Activated T-cell treated with anti-CD3 and anti-CD28 coated beads for 4 hours (primary cell): ENCODE measurements around the gene ZNF320.
"Not testable (repeated sequence)": the region's sequence is repeated elsewhere in the genome, so short reads cannot be mapped to it uniquely, and the experiment has no call there.

Experiments
- DNase-seq: peaks from one replicate; pipeline ENCODE4 v3.0.0-alpha.2; 2020

ZNF320 gene

DNA sequence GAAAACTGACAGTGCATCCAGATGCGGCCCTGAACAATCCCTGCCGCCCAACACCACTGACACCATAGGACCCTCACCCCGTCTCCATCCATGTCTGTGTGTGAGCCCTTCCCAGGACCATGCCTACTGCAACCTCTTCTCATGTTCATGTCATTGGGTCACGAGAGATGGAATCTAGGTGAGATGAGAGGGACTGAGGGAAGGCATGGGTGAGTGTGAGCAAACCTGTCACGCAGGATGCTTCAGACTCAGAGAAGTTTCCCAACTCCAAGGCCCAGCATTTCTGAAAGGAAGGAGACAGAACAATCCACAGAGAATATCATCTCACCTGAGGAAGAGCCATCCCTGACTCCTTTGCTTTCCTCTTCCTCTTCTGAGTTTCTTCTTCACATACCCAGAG is 20.1 kb upstream of the ZNF320 start:
- no peak for DNase-seq

DNA sequence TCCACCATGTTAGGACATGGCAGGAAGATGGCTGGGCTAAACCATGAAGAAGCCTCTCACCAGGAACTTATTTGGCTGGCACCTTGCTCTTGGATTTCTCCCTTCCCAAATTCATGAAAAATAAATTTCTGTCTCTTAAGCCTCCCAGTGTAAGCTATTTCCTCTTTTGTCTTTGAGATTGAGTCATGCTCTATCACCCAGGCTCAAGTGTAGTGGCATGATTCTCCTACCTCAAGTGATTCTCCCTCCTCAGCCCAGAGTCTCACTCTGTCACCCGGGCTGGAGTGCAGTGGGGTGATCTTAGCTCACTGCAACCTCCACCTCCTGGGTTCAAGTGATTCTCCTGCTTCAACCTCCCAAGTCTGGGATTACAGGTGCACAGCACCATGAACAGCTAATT is 13.2 kb upstream of the ZNF320 start:
- no peak for DNase-seq

DNA sequence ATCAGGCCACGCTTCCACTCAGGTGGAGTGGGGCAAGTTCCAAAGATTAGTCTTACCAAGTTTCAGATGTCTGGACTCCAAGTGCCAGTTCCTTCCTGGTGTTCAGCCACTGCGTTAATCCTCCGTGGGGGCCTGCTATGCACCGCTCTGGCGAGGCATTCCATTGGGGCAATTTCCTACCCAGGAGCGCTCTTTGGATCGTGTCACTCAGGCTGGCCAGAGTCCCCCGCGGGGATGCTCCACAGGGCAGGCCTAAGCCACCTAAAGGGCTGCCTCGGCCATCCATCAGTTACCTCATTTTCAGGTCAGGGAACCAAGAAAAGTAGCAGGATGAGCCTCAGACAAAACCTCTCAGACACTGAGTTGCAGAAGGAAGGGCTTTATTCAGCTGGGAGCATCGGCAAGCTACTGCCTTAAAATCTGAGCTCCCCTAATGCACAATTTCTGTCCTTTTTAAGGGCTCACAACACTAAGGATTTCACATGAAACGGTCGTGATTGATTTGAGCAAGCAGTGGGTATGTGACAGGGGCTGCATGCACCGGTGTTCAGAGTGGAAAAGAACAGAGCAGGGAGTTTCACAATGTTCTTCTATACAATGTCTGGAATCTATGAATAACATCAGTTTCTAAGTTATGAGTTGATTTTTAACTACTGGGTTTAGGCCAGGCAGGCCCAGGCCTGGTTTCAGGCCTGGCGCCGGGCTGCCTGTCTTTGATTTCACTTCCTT is 6.8 kb upstream of the ZNF320 start:
- not testable (repeated sequence) for DNase-seq

DNA sequence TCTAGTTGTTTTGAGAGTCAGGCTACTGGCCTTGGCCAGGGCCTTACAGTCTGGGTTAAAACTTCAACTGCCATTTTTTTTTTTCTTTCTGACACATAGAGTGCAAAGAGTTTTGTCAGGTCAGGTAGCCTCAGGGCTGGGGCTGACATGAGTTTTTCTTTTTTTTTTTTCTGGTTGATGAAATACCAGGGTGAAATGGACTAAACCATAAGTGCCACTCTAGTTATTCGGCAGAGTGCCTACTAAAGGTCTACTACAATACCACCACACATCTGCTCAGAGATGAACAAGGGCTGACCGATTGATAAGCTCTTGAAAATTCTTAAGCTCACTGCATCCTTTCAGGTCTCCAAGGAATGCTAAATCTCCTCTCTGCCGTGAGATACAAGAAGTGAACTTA is 4.4 kb upstream of the ZNF320 start:
- no peak for DNase-seq

DNA sequence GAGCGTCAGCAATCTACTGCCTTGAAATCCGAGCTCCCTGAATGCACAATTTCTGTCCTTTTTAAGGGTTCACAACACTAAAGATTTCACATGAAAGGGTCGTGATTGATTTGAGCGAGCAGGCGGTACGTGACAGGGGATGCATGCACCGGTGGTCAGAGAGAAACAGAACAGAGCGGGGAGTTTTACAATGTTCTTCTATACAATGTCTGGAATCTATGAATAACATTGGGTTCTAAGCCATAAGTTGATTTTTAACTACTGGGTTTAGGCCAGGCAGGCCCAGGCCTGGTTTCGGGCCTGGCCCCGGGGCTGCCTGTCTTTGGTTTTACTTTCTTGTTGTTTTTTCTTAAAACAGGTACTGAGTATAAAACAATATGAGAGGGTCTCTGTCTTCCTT is 1.2 kb upstream of the ZNF320 start:
- DNase-seq, result not testable (repeated sequence)

DNA sequence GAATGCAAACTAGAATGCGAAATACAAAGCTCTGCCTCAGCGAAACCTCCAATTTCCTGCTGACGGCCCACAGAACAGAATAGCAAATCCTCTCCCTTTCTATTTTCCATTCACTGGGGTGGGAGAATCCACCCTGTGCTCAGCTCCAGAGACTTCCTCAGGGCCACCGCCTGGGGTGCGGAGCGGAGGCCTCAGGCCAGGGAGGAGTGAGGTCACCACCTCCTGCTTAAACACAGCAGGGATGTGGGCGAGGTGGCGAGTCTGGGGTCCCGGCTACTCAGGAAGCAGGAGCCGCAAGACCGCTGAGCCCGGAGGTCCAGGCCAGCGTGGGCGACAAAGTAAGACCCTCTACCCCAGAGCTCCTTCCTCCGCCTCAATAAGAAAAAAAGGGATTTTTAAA is 666 bp upstream of the ZNF320 start:
- no peak for DNase-seq

DNA sequence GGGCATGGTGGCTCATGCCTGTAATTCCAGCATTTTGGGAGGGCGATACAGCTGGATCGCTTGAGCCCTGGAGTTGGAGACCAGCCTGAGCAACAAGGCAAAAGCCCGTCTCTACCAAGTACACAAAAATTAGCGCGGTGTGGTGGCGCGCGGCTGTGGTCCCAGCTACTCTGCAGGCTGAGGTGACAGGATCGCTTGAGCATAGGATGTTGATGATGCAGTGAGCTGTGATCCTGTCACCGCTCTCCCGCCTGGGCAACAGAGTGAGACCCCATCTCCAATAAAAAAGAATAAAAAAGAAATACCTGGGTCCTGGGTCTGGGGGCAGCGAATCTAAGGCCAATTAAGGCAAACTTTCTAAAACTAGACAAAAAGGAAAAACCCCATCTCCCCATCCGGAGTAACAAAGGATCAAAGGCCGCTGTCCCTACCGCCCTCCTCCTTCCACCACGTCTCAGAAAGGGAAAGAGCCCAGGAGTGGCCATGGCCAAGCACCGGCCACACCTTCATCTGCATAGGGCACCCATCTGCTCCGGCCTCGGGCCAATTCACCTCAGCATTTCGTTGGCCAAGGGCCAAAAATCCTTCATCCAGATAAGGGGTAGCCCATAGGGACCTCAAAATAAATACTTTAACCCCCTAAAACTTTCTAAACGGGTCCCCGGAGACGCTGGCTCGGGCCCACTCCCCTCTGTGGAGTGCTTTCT is 851 bp downstream of the ZNF320 start:
- DNase-seq, result no peak

DNA sequence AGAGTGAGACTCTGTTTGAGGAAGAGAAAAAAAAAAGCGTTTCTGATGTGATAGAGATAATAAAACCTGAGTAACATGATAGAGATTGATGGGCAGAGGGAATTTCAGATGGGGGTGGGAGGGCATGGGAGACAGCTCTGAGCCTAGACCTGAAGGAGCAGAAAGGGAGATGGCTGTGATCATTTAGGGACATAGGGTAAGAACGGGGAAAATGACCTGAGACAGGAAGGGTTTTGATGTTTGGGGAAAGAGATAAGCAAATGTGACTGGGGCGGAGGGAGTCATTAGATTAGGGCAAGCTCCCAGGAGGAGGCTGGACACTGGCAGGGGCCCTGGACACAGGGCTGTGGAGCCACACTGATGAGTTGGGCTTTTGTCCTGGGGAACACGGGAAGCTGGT is 6.1 kb downstream of the ZNF320 start:
- DNase-seq, result no peak

DNA sequence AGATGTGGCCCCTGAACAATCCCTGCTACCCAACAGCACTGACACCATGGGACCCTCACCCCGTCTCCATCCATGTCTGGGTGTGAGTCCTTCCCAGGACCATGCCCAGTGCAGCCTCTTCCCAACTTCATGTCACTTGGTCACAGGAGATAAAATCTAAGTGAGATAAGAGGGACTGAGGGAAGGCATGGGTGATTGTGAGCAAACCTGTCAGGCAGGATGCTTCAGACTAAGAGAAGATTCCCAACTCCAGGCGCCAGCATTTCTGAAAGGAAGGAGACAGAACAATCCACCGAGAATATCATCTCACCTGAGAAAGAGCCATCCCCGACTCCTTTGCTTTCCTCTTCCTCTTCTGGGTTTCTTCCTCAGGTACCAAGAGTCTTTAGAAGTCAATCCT is 7.5 kb downstream of the ZNF320 start:
- no peak for DNase-seq

DNA sequence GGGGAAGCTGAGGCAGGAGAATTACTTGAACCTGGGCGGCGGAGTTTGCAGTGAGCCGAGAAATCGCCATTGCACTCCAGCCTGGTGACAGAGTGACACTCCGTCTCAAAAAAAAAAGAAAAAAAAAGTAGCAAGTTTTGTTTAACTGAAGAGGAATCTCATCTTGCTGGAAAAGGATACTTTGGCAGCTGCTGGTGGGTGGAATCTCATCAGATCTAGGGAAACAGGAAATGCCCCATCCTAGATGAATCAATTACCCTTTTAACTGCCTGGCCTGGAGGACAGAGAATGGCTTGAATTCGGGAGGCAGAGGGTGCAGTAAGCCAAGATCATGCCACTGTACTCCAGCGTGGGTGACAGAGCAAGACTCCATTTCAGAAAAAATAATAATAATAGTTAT is 8.4 kb downstream of the ZNF320 start:
- DNase-seq, result no peak

DNA sequence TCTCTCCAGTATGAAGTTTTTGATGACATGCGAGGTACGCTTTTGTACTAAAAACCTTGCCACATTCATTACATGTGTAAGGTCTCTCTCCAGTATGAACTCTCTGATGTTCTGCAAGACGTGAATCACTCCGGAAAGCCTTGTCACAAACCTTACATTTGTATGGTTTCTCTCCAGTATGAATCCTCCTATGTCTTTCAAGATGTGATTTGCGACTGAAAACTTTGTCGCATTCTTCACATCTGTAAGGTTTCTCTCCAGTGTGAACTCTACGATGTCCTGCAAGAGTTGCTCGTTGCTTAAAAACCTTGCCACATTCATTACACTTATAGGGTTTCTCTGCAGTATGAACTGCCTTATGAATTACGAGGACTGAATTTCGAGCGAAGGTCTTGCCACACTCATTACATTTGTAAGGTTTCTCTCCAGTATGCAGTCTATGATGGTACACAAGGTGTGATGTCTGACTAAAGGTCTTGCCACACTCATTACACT is 16.5 kb downstream of the ZNF320 start:
- DNase-seq, result no peak

DNA sequence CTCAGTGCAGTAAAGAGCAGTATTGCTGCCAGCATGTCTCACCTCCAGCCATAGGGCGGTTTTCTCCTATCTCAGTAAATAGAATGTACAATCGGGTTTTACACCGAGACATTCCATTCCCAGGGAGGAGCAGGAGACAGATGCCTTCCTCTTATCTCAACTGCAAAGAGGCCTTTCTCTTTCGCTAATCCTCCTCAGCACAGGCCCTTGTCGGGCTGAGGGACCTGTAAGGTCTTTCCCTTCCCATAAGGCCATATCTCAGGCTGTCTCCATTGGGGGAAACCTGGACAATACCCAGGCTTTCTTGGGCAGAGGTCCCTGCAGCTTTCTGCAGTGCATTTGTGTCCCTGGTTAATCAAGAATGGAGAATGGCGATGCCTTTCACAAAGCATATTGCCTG is 24.4 kb downstream of the ZNF320 start:
- DNase-seq, result not testable (repeated sequence)

DNA sequence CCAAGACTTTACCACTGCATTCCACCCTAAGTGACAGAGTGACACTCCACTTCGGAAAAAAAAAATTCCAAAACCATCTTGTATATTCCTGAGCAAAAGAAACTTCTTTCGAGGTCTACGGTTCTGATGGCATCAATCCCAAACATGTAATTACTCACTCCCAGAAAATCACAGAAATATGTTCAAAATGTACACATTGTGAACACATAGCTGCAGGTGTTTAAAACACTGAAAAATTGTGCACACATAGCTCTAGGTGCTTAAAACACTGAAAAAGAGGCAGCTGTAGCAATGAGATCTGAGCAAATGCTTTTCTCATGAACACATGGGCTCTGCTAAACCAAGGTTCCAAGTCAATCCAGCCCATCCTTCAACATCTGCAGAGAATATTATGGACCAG is 26.0 kb downstream of the ZNF320 start:
- DNase-seq, result no peak

DNA sequence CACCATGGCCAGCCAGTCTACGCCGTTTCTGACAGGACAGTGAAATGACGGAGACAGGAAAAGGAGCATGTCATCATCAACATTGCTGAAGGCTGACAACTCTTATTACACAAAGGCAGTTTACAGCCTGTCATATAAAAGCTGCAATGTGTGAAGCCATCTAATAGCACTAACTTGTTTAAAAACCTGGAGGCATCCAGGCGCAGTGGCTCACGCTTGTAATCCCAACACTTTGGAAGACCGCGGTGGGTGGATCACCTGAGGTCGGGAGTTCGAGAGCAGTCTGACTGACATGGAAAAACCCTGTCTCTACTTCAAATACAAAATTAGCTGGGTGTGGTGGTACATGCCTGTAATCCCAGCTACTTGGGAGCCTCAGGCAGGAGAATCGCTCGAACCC is 29.4 kb downstream of the ZNF320 start:
- DNase-seq, result not testable (repeated sequence)

DNA sequence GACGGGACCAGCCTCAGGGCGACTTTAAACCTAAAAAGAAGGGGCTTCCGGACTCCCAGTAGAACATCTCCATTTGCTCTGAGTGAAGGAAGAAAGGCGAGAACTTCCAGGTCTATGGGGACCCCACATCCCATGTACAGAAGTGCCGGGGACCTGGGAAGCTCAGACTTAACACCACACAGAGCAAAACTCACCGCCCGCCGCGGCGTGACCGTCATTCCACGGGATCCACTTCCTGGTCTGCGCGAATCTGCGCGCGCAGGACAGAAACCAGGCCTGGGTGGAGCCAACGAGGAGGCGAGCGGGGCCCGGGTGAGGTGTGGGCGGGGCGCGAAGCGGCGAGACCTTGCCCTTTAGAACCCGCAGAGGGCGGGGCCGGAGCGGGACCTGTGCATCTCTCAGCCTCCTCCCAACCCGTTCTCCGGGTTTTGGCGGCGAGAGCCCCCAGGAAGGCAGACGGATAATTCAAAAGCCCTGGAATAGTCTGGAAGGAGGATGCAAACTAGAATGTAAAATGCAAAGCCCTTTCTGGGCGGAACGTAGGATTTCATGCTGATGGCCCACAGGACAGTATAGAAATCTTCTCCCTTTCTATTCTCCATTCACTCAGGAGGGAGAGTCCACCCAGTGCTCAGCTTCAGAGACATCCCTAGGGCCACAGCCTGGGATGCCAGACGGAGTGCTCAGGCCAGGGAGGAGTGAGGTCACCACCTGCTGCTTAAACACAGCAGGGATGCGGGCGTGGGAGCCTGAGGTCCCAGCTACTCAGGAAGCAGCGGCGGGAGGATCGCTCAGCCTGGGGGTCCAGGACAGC is 39.9 kb downstream of the ZNF320 start, which contains the start of gene ZNF468:
Gene ZNF468 (minus strand): TSS at position 242 of the 814 bp plus-strand sequence. CDS start 3,347 bp downstream, outside the sequence.
- peak; percentile 48 for DNase-seq

DNA sequence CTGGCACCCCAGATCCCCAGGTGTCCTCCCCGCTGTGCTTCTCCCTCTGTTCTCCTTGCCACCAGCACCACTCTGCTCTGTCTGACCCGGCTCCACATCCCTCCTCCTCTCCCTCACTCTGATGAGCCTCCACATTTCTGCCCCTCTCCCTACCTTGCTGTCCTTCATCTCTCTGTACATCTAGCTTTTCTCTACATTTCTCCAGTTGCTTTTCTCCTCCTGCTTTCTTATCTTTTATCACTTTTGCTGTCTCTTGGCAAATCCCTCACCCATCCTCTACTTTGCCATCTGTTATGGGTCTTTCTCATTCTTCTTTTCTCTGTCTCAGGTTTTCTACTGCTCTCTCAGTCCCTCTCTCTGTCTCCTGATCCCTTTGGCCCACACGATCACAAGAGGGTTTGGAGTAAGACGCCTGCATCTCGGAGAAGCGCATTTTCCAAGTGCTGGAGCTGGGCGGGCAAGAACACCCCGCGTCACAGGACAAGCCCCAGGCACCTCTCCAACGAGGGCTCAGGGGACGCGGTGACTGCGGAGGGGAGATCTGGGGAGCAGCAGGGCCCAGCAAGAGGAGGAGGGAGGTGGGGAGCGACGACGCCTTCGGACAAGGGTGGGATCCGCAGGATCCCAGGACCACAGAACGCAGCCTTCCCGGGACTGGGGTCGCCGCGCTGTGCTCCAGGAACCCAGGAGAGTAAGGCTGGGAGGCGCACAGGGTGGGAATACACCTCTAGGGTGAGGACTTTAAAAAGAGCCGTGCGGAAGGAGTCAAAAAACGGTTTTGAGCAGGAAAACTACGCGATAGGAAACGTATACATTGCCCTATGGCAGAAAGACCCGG is 40.7 kb downstream of the ZNF320 start:
- DNase-seq, result not testable (repeated sequence)
